ENCODE results near the gene BEST1.

Gene BEST1

DNA sequence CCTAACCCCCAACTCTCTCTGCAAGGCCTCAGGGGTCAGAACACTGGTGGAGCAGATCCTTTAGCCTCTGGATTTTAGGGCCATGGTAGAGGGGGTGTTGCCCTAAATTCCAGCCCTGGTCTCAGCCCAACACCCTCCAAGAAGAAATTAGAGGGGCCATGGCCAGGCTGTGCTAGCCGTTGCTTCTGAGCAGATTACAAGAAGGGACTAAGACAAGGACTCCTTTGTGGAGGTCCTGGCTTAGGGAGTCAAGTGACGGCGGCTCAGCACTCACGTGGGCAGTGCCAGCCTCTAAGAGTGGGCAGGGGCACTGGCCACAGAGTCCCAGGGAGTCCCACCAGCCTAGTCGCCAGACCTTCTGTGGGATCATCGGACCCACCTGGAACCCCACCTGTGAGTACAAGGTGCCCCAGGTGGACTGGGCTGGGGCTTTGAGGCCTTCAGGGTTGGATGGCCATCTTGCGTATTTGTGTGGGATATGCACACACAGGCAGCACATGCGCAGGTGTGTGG lies at the start of gene BEST1:
Gene BEST1, plus strand, starts transcription at position 317 of the 513 bp plus-strand sequence. CDS start 1,456 bp downstream, outside the sequence.
- no peak for DNase-seq

DNA sequence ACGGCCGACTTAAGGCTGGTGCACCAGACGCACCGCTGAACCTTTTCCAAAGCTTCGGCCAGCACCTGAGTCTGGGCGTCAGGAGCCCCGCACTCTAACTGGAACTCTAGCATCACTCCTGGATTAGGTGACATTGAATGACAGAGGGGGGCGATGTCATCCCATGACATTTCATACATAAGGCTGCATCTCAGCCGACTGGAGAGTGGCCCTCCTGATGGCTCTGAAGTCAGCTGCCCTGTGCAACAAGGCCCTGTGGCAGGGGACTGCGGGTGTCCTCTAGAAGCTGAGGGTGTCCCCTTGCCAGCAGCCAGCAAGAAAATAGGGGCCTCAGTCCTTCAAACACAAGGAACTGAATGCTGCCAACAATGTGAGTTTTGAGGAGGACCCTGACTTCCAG lies 48.8 kb upstream of the BEST1 start:
- no peak for DNase-seq

DNA sequence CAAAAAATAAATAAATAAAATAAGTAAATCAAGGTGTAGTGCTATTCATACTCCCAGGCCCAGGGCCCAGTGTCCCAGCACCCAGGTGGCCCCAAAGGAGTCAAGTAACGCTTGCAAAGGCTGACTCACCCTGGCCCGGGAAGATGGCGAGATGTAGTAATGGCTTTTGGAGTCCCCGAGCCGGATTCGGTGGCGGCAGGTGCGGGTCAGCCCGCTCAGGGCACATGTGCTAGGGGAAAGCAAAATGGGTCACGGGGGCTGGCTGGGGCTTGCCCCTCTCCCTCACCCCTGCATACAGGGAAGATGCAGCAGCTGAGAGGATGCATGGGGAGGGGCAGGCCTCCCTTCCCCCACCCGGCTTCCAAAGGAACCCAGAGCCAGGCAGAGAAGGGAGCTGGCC lies 47.8 kb upstream of the BEST1 start:
- no peak for DNase-seq

DNA sequence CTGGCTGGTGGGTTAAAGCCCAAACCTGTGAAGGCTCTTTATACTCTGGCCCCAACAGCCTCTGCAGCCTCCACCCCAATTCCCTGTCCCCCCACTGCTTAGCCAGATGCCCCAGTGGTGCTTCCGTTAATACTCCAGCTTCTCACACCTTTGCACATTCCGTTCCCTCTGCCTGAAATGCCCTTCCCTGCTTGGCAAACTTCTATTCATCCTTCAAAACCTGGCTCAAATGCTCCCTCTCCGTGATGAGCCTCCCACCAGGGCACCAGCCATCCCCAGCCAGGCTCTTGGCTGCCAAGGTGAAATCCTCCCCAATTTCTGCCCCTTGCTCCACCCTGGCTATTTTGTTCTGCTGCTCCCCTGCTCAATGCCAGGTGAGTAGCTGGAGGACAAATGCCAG lies 46.3 kb upstream of the BEST1 start:
- DNase-seq: no peak

DNA sequence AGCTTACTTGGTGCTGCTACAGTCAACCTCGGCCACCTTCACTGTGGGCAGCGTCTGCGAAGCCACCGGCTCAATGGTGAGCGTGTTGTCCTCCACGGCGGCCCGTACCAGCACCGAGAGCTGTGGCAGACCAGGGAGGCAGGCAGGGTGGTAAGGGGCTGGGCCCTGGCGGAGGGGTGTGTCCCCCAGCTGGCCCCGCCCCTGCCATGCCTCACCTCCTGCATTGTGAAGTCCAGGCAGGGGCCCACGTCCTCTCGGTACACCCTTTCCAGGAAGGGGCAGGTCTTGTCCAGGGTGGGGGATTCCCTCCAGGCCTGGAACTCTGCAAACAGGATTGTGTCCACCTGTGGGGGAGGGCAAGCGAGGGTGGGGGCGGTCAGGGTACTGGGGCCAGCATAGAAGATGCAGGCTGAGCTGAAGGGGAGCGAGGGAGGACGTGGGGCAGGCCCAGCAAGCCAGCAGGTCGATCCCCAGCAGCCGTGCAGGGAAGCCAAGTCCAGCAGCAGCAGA lies 45.6 kb upstream of the BEST1 start:
- no peak for DNase-seq

DNA sequence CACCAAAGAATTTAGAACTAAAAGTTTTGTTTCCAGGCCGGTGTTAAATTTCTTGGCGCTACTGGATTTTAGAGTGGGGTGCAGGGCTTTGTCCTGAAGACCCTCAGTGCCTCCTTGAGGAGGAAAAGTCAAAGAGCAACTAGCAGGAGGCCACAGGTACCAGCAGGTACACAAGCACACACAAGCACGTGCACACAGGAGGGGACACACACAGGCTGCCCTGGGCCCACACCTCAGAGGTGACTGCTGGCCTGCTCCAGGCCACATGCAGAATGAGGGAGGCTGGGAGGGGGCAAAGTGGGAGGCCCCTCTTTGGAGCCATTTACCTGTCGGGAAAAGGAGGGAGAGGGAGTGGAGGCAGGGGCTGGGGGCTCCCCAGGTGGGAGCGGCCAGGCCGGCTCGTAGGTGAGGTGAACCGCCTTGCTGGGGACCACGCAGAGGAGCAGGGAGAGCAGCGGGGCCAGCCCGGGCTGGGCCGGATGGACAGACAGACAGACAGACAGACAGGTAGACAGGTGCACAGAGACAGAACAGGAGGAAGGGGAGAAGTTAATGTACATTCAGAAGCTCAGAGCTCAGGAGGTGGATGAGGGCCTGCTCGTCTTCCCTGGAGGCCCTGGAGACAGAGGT lies 45.0 kb upstream of the BEST1 start:
- no peak for DNase-seq

DNA sequence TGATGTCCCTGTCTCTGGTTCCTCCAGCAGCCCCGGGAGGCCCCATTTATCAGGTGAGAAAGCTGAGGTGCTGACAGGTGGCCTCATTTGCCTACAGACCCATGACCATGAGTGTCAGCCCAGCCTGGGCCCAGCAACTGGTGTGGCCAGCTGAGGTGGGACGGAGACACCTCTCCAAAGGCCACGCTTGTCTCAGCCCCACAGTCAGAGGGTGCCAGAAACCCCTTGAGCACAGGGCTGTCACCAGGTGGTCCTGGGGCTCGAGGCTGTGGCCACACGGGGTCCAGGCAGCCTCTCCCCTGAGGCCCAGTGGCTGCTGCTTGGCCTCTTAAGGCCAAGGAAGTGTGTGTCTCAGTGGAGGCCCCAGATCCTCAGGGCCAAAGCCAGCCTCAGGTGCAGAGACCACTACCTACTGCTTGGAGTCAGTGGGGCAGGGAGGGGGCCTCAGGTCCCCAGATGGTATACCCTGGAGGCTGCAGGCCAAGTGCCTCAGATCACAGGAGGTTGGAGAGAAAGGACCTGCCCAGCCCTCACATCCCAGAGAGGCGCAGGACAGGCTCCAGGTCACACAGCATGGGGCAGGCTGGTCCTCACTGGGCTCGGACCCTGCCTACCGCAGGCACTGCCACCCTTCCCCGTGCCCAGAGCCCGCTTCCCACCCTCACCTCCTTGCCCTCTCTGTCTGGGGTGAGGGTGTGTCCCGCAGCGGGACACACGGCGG lies 44.2 kb upstream of the BEST1 start:
- no peak for DNase-seq

DNA sequence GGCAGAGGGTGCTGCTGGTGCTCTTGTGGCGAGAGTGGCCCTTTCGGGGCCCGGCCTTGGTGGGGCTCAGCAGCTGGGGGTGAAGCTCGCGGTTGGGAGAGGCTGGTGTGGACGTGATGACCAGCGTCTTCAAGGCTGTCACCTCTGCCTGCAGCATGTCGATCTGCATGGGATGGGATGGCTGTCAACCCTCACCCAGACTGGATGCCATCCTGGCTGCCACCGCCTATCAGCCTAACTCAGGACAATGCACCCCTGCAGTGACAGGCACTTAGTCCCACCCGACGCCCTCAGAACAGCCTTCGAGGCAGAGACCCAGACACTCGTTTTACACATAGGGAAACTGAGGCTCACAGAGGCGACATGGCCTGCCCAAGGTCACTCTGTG lies 43.6 kb upstream of the BEST1 start:
- no peak for DNase-seq

DNA sequence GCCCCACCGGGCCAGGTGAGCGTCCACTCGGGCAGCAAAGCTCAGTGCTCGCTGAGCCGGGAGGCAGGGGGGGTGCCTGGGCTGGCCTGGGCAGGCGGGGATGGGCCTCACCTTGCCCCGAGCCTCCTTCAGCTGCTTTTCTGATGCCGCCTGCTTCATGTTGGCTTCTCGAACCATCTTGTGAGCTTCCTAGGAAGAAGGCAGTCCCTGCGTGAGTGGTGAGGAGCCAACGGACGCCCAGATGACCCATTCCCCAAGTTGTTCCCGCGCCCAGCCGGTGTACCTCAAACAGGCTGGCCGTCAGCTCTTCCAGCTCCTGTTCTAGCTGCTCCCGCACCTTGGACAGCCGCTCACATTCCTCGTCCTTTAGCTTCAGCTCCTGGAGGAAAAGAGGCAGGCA lies 42.9 kb upstream of the BEST1 start:
- DNase-seq: no peak

DNA sequence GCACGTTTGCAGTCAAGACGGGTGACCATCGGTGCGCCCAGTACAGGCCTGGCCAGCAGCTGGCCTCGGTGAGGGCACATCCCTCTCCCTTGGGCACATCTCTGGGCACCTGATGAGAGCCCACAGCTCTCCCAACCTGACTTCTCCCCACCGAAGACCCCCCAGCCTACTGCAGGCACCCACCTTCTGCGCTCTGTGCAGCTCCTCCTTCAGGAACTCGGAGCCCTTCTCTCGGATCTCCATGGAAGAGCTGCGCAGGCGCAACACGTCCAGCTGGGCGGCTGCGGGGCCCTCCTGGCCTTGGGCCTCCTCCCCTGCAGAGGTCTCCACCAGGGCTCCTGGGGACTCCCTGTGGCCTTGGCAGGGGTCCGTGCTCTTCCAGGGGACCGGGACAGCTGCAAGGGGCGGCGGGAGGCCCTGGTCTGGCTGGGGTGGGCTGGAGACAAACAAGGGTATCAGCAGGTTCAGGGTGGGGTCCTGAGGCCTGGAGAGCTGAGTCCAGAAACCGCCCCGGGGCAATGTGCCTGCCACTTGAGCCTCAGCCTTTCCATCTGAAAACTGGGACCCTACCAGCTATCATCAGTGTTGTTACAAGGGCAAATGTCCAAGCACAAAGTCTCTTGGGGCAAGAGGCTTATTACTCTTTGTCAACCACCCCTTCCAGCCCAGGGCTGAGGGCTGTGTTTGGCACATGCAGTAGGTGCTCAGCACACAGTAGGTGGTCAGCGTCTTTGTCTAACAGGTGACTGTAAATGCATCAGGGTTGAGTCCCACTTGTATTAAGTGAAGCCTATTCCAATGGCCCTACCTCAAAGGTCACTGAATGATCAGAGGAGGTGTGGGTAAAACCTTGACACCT lies 42.1 kb upstream of the BEST1 start:
- DNase-seq: no peak

DNA sequence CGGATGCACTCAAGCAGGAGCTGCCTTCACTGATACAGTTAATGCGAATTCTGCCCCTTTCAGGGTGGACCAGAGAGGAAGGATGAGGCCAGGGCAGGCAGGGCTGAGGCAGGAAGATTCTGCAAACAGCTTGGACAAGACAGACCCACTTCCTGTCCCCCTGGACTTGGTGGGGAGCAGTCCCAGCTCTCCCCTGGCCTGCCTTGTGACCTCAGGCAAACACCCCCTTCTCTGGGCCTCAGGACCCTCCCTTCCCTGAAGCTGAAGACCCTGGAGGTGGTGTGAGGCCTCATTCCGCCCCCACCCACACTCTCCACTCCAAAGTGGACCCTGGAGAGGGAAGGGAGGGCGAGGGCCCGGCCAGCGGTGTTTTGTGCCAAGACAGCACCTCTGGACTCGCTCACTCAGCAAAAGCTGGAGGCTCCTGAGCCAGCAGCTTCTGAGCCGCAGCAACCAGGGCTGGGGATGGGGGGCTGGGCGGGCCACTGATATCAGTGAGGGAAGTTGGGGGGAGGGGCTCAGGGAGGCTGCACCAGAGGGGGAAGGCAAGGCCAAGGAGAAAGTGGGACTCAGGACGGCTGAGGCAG lies 41.3 kb upstream of the BEST1 start:
- DNase-seq: no peak

DNA sequence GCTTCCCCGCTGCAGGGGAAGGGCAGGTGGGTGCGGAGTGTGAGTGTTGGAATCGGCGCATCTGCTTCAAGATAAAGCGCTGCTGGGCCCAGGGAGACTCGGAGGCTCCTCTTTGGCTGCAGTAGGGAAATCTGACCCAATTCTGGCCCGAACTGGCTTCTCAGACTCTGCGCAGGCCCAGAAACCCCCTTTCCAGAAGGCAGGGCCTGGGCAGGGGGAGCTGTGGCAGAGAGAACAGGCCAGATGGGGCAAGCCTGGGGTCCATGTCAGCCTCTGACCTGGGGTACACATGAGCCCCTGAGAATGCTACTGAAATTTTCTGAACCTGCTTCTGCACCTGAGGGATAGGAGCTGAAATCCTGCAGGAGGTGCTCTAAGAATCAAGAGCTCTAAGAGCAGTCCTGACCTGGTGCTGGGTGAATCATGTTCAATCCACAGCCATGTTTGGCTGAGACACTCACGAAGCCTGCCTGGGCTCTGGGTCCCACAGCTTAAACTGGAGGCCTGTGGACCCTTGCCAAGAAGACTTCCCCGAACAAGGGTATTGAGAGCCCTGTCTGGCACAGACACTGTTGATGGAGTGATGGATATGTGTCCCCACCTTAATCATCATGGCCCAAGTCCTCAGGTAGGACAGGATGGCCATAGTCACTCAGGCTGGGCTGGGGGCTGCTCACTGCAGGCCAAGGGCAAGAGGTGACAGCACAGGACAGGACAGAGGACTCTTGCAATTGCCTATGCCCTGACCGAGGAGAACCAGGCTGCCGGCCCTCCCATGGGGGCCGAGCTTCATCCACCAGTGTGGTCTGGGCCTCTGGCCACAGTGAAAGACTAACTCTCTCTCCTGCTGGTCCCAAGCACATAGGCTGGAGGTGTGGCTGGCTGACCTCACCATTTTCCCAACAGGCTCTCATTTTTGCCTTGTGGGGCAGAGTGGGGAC lies 39.7 kb upstream of the BEST1 start:
- DNase-seq: no peak

DNA sequence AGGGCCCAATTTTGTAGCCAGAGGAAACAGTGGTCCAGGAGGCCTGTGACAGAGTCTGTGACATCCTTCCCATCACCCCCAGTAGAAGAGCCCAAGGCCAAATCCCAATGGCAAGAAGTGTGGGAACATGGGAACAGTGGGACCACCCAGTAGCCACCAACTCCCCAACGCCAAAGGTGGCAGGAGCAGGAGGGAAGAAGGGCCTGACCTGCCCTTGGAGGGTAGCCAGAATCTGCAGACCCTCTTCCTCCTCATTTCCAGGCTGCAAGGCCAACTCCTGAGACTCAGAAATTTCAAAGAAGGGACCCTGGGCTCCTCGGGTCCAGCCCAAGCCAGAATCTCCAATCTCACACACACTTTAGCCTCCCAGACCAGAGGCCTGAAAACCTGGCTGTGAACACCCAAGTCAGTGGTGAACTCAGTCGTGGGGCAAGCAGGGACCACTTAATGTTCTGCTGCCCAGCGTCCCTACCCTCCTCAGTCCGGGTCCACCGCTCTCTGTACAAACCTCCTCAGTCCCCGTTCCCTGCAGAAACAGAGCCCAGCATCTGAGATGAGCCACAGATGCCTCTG lies 38.9 kb upstream of the BEST1 start:
- DNase-seq: no peak

DNA sequence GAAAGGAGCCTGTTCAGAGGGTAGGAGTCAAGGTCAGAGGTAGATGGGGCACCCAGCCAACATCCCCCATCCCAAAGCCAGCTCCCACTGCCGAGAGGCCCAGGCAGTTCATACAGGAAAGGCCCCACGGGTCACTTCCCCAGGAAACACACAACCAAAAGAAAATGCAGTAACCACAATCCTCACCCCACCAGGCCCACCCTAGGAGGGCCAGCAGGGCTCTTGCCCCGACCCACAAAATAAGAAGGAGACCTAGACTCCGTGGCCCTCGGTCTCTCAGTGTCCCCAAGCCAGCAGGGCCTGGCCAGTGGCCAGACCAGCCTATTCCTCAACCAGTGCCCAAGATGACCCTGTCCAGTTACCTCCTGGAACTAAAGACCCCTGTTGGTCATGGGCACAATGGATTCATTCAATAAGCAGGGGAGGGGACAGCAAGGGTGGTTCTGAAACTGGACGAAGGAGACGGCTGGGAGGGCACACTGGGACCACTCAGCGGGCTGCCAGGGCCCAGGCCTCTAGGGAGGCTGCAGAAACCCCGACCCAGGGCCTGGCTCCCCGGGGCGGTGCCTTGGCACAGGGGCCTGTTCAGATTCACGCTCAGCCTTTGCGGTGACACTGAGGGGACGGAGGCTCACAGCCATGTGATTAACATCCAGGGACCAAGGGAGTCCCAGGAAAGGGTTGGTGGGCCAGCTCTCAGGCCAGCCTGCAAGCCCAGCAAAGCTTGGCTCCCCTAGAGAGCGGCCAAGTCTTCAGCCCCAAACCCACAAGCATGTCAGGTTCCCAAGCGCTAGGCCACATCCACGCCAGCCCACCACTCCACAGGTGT lies 38.2 kb upstream of the BEST1 start:
- no peak for DNase-seq

DNA sequence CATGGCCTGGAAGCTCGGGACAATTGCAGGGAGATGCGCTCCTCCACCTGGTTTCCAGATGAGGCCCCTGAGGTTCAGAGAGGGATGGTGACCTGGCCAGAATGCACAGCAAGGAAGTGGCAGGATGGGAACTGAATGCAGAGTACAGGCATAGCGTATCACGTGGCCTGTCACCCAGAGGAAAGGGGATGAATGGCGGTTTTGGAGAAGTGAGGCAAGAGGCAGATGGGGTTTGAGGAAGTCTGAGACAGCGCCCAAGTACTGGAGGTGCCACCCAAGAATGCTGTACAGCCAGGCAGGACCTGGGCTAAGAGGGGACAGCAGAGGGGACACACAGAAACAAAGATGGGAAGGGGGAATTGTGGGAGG lies 37.6 kb upstream of the BEST1 start:
- DNase-seq: no peak

DNA sequence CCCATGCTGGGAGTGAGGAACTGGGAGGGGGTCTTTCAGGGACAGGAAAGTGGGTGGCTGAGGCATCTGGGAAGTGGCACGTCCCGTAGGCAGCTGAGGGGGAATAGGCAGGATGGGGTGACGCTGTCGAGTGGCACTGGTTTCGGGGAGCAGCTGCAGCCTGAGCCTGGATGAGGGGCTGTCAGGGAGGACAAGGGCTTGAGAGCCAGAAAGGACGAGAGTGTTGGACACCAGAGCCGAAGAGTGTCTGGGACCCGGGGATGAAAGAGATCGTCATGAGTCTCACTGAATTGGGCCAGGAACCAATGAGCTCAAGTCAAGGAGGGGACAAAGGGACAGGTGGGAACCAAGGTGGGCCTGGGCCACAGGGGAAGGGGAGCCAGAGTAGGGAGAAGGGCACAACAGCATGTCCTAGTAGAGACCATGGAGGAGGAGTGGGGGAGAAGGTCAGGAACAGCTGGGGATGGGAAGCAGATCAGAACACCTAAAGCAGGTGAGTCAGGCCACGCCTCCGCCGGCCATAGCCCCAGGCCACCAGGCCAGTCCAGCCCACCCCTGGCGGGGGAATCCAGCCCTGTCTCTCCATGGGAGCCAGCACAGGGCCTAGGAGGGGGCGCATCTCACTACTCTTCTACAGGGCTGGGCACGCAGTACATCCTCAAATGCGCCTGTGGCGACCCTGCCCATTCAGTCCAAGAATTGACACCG lies 37.0 kb upstream of the BEST1 start:
- DNase-seq: no peak

DNA sequence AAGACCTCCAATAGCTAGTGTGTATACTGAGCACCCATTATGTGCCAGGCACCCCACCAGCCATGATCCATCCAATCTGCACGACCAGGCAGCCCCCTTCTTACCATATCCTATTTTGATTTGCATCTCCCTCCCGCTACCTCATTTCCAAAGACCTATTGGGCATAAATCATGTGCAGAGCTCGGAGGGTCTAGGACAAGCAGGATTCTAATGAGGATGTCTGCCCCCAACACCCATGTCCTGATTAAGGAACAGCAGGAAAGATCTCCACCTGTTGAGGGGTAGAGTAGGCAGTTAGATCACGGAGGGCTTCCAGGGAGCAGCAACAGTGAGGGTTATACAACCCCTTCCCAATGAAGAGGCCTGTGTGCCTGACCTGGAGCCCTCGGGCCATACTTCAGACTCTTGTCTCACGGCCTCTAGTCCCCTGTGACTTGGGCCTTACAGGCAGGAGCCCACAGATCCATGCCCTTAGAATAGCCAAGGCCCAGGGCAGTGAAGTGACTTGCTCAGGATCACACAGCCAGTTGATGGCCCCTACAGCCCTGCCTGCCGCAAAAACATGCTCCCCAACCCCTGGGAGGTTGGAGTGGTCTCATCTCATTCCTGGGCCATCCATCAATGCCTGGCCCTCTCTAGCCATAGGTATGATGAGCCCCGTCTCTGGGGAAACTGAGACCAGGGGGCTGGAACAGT lies 36.3 kb upstream of the BEST1 start:
- no peak for DNase-seq

DNA sequence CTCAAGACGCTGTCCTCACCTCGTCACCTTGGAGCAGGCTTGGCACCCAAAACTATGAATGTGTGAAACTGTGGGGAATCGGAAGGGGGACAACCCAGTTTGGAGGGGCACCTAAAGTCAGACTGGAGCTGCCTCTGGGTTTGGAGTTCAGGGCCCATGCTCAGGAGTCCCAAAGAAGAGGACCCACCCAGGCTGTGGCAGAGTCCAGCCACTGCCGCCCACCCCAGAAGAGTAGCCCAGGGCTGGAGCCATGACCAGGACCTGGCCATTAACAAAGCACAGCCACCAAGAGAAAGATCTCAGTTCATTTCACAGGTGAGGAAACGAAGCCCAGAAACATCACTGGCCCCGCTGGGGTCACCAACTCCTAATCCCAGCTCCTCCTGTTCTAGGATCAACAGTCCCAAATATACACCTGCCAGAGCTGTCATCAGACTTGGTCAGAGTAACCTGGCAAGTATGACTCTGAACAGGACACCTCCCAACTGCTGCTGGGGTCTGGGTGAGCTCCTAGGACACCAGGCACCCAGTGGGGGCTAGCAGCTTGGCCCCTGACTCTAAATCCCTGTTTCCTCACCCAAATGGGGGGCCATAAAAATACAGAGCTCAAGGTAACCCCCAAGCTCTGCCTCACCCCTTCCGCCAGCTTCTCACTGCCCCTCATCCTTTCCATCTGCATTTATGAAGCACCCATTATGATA lies 35.5 kb upstream of the BEST1 start:
- DNase-seq: no peak
